Activated effector memory CD4-positive, alpha-beta T cell treated with anti-CD3 and anti-CD28 coated beads, Interleukin-2, amount 50 U/mL, for 16 hours (primary cell): ENCODE results near the gene PTGES.
A peak's percentile ranks its signal among the peaks of the same experiment; 100 is the strongest.
"Not testable (repeated sequence)": the region's sequence is repeated elsewhere in the genome, so short reads cannot be mapped to it uniquely, and the experiment has no call there.

Experiments
- DNase-seq: peaks from one replicate; pipeline ENCODE4 v3.0.0-alpha.2; 2020

Gene PTGES

GRCh38 chr9:129752900-129753729 lies at the start of gene PTGES:
PTGES (minus strand) TSS chr9:129753042; CDS start chr9:129753012, 30 bp downstream.
- peak; percentile 79 for DNase-seq

GRCh38 chr9:129801504-129801903 lies 48.7 kb upstream of the PTGES start:
- DNase-seq = no peak

GRCh38 chr9:129798973-129799372 lies 46.1 kb upstream of the PTGES start:
- no peak for DNase-seq

GRCh38 chr9:129796029-129796428 lies 43.2 kb upstream of the PTGES start:
- not testable (repeated sequence) for DNase-seq

- no peak for DNase-seq
Measured at GRCh38 chr9:129794549-129794948, 41.7 kb upstream of the PTGES start.

GRCh38 chr9:129786481-129786880 lies 33.6 kb upstream of the PTGES start:
- no peak for DNase-seq

GRCh38 chr9:129785866-129786265 lies 33.0 kb upstream of the PTGES start:
- no peak for DNase-seq

- not testable (repeated sequence) for DNase-seq
Measured at GRCh38 chr9:129784970-129785369, 32.1 kb upstream of the PTGES start.

- DNase-seq = peak; percentile 87
Measured at GRCh38 chr9:129783516-129784361, 30.9 kb upstream of the PTGES start.

GRCh38 chr9:129781981-129782380 lies 29.1 kb upstream of the PTGES start:
- no peak for DNase-seq

GRCh38 chr9:129781131-129781530 lies 28.3 kb upstream of the PTGES start:
- no peak for DNase-seq

- DNase-seq = no peak
Measured at GRCh38 chr9:129779560-129780190, 26.8 kb upstream of the PTGES start.

GRCh38 chr9:129778469-129778868 lies 25.6 kb upstream of the PTGES start:
- no peak for DNase-seq

GRCh38 chr9:129777769-129778130 lies 24.9 kb upstream of the PTGES start:
- no peak for DNase-seq

GRCh38 chr9:129776938-129777768 lies 24.3 kb upstream of the PTGES start:
- peak; percentile 67 for DNase-seq

GRCh38 chr9:129776566-129776937 lies 23.7 kb upstream of the PTGES start:
- DNase-seq = no peak

- not testable (repeated sequence) for DNase-seq
Measured at GRCh38 chr9:129776096-129776495, 23.3 kb upstream of the PTGES start.

- no peak for DNase-seq
Measured at GRCh38 chr9:129775448-129775798, 22.6 kb upstream of the PTGES start.

- no peak for DNase-seq
Measured at GRCh38 chr9:129774791-129775447, 22.1 kb upstream of the PTGES start.

GRCh38 chr9:129773262-129774048 lies 20.6 kb upstream of the PTGES start:
- no peak for DNase-seq

- DNase-seq = no peak
Measured at GRCh38 chr9:129770741-129771140, 17.9 kb upstream of the PTGES start.
